NCI-H748 (cell line): Measurements from ENCODE around the gene HSPA4.
"Not testable (repeated sequence)": the region's sequence is repeated elsewhere in the genome, so short reads cannot be mapped to it uniquely, and the experiment has no call there.

Source experiments
- DNase-seq: peaks from one replicate; lab custom pipeline; 2025; ENCODE audit not compliant: unreplicated experiment; lab: John Stamatoyannopoulos, UW

HSPA4 gene

DNA sequence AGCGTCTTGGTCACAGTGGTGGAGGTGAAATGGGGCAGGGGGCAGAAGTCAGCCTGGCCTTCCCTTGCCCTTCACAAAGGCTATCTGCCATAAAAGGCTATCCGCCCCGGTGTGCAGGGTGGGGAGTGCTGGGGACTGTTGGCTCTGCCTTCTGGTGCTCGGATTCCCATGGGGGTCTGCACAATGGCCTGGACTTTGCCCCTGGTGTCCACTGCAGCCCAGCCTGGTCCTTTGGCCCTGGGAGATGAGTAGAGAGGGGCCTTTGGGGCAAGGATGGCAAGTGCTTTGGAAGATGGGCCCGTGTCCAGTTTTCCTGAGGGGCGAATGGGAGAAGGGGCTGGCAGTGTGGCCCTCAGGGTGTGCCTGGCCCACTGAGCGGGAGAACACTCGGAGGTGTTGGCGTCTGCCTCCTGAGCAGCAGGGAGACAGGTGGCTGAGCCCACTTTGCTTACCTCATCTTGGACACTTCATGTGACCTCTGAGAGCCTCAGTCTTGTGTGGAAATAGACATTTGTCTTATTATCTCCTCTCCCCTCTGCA is 69.9 kb downstream of the HSPA4 start:
- no peak for DNase-seq

- DNase-seq = no peak
Measured at GRCh38 chr5:133122711-133123110, 70.9 kb downstream of the HSPA4 start.

GRCh38 chr5:133123297-133123696 is 71.5 kb downstream of the HSPA4 start:
- no peak for DNase-seq

DNA sequence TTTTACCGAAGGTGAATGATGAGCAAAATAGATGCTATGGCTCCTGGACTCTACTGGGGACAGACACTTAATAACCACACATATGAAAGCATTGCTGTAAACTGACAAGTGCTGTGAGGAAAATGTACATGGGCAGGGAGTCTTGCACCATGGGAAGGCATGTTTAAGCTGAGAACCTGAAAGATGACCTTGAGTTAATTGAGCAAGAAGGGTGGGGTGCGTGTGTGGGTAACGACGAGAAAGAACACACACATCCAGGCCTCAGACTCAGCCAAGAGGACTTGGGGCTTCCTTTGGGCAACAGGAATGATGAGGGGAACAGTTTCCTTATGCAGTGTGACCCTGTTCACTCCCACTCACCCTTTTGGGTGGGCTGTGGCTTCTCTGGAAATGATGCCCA is 73.1 kb downstream of the HSPA4 start:
- no peak for DNase-seq

GRCh38 chr5:133128066-133128465 is 76.3 kb downstream of the HSPA4 start:
- no peak for DNase-seq

DNA sequence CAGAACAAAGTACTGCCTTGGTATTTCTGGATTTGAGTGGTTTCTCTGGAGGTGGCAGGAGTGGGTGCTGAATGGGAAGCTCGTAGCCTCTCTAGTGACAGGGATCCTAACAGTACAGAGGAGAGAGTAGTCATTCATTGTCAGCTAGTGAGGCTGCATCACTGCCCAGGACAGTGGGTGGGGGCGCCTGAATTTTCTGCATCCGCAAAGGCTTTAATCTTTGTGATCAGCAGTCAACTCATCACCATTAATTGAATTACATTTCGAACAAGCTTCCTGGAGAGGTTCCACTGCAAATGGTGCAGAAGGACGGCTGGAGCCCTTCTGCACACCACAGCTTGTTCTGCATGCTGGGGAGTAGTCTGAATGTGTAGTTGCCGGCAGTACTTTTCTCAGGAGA is 77.5 kb downstream of the HSPA4 start:
- no peak for DNase-seq

- no peak for DNase-seq
Measured at GRCh38 chr5:133129950-133130349, 78.1 kb downstream of the HSPA4 start.

DNA sequence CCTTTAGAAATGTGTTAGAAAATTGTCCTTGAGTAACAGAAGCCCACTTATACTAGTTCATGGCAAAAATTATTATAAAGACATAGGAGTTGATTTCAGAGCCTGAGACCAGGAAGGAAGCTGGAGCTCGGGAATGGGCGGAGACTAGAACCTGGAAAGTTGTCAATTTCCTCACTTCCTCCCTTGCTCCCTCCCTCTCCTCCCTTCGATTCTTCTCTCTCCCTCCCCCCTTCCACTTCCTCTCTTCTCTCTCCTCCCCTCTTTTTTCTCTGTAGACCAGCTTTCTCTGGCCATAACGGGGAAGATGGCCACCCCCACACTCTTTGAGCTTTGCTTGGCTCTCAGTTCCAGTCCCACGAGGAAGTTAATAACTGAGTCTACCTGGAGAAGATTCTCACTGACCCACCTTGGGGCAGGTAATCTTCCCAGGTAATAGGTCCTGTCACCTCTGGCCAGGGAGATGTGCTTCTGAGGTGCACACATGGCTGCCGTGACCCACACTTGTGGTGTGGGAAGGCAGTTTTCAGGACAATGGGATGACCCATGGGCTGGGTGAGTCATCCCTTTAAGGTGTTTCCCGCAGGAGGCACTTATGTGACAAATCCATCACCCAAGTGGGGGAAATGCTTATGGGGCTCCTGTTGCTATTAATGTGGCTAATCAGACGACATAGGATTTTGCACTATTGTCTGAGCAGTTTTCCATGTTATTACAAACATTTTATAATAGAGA is 78.7 kb downstream of the HSPA4 start:
- DNase-seq = no peak

- DNase-seq = no peak
Measured at GRCh38 chr5:133132717-133133116, 80.9 kb downstream of the HSPA4 start.

GRCh38 chr5:133133241-133133640 is 81.4 kb downstream of the HSPA4 start:
- not testable (repeated sequence) for DNase-seq

DNA sequence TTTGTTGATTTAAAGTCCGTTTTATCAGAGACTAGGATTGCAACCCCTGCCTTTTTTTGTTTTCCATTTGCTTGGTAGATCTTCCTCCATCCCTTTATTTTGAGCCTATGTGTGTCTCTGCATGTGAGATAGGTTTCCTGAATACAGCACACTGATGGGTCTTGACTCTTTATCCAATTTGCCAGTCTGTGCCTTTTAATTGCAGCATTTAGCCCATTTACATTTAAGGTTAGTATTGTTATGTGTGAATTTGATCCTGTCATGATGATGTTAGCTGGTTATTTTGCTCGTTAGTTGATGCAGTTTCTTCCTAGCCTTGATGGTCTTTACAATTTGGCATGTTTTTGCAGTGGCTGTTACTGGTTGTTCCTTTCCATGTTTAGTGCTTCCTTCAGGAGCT is 85.1 kb downstream of the HSPA4 start:
- DNase-seq = not testable (repeated sequence)

GRCh38 chr5:133140311-133140710 is 88.5 kb downstream of the HSPA4 start:
- DNase-seq = no peak

DNA sequence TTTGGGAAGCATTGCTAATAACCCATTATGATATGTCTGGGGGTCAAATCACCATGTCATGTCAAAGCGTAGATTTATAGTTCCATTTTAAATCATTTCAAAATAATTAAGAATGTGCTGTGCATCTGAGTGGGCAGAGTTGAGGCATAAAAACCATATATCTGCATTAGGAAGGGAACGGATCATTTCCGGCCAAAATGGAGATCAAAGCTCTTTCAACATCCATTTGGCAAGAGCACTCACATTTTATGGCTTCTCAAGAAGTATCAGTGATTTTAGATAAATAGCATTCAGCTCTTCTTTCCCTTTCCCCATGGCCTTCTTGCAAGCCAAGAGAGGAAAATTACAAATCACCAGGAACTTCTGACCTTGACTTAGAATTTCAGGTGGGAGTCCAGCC is 89.9 kb downstream of the HSPA4 start:
- no peak for DNase-seq

- no peak for DNase-seq
Measured at GRCh38 chr5:133142782-133143181, 91.0 kb downstream of the HSPA4 start.

- no peak for DNase-seq
Measured at GRCh38 chr5:133144245-133144981, 92.6 kb downstream of the HSPA4 start.

DNA sequence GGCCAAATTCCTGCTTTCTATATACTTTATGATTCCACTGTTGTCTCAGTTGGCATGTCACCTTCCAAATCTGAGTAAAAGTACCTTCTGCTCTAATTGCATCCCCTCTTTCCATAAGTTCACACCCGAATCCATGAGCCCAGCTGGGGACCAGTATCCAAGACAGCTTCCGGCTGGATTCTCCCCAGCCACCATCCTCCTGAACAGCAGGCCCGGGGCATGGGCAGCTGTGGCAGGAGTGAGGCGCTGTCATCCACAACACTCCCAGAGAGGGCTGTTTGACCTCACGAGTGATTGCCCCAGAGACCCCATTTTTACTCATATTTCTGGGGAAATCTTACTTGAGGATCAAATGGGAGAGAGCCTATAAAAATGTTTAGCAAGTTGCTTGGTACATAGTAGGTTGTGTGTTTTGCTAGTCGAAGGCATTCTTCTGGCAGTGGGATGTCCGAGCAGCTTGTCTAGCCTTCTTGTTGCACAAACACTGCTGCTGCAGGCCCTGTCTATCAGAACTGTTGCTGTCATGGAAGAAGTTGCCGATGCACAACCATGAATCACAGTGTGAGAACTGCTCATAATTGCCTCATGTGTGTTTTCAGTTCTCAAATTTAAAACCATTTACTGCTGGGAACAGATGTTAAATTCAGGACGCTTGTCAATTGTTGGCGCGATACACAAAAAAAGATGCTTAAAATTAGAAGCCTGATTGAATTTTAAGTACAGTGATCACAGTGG is 93.8 kb downstream of the HSPA4 start:
- DNase-seq = peak; percentile 77

DNA sequence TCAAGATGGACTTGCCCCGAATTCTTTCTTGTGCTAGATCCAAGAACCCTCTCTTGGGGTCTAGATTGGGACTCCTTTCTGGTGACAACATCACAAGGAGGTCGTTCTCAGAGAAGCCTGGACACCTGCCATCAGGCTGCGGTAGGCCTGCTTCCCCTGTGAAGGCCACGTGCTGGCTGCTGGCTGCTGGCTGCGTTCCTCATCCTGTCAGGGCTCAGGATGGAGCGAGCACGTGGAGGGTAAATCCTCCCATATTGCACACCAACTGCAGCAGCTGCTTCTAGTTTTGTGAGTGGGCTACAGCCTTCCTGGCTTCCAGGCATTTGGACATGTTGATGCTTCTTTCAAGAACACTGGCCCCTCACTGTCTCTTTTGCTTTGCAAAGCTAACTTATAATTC is 95.6 kb downstream of the HSPA4 start:
- DNase-seq = no peak

DNA sequence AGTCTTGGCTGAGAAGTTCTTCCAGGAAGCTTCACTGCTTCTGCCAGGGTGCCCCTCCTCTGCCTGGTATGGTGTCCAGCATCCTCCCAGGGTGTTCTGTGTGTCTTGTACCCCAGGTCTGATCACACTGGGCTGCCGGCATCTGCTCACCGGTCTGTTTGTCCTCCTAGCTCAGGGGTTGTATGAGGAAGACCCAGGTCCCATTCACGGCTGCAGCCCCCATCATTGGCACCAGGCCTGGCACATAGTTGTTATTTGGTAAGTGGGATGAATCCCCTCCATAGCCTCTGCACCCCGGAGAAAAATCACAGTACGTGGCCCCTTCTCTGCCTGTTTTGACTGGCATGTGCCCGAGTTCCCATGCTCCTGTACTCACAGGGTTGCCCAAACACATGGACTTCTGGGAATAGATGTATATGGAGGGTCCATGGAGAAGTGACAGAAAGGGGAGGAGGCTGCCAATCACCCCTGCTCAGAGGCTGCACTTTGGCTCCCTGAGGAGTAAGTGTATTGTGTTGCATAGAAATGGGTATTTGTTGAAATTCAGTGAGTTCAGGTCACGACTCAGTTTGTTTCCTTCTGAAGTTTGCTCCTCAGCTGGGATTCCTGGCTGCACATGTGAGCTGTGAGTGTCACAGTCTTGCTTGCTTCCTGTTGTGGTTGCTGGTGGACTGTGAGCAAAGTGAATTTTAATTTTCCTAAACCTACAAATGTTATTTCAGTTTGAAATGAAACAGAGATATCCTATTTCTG is 96.2 kb downstream of the HSPA4 start:
- no peak for DNase-seq

DNA sequence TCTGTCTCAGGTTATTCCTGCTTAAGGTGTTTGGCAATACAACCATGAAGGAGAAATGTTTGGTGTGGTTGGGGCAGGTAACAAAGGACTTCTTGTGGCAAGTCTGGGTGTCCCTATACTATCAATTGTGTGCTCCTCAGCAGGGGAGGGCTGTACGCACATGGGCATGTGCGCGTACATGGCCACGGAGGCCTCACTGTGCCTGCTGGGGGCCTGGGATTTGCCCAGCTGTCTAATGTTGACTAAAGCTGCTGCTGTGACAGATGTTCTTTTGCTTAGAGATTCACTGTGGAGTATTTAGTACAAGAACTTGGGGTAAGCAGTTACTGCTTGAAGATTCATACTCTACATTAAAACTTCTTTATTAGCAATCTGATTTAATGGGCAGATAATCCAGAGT is 97.5 kb downstream of the HSPA4 start:
- DNase-seq = peak; percentile 72

- DNase-seq = no peak
Measured at GRCh38 chr5:133150909-133151544, 99.2 kb downstream of the HSPA4 start.
